Neural cell (in vitro differentiated cells): ENCODE results near the gene STIM1.

Experiments
- EP300 ChIP-seq: fragments of 450-650 bp; conservative IDR thresholded peaks from 2 replicates; pipeline ENCODE4 v1.6.1; 2014; ENCODE audit warnings: antibody characterized with exemption, mild to moderate bottlenecking, moderate library complexity; ENCODE audit not compliant: poor library complexity, severe bottlenecking
- RAD21 ChIP-seq: fragments of 450-650 bp; conservative IDR thresholded peaks from 2 replicates; pipeline ENCODE4 v1.6.1; 2014; ENCODE audit warnings: antibody characterized with exemption, mild to moderate bottlenecking, moderate library complexity
- SMC3 ChIP-seq: fragments of 450-650 bp; conservative IDR thresholded peaks from 2 replicates; pipeline ENCODE4 v1.6.1; 2014; ENCODE audit warnings: antibody characterized with exemption, mild to moderate bottlenecking, moderate library complexity; ENCODE audit not compliant: poor library complexity
- TF ChIP-seq, protein P1 (sequence below): fragments of 450-650 bp; IDR thresholded peaks from 2 replicates; pipeline ENCODE4 v1.5.1; 2014; ENCODE audit warnings: antibody characterized with exemption, mild to moderate bottlenecking, moderate library complexity; ENCODE audit not compliant: poor library complexity, severe bottlenecking

DNA sequence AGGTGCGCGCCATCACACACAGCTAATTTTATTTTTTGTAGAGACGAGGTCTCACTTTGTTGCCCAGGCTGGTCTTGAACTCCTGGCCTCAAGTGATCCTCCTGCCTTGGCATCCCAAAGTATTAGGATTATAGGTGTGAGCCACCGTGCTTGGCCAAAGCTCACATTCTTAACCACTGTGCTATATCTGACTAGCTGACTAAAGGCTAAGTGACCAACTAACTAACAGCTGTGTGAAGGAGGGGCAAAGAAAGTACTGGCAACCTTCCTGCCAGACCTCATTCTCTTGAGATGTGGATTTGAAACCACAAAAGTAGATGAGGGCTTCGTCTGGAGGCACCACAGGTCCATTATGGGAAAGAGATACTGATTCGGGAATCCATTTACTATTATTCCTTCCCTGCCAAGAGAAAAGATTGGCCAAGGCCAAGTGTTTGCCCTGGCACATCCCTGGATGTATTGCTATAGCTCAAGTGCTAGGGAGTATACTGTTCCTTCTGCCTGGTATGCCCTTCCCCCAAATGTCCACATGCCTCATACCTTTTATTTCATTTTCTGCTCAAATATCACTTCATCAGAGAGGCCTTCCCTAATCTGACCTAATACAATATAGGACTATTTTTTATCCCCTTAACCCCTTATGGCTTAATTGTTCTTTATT lies 186.4 kb downstream of the STIM1 start:
- TF ChIP-seq EP300 (no peak), RAD21 (no peak), SMC3 (no peak)
- TF ChIP-seq, protein P1, sequence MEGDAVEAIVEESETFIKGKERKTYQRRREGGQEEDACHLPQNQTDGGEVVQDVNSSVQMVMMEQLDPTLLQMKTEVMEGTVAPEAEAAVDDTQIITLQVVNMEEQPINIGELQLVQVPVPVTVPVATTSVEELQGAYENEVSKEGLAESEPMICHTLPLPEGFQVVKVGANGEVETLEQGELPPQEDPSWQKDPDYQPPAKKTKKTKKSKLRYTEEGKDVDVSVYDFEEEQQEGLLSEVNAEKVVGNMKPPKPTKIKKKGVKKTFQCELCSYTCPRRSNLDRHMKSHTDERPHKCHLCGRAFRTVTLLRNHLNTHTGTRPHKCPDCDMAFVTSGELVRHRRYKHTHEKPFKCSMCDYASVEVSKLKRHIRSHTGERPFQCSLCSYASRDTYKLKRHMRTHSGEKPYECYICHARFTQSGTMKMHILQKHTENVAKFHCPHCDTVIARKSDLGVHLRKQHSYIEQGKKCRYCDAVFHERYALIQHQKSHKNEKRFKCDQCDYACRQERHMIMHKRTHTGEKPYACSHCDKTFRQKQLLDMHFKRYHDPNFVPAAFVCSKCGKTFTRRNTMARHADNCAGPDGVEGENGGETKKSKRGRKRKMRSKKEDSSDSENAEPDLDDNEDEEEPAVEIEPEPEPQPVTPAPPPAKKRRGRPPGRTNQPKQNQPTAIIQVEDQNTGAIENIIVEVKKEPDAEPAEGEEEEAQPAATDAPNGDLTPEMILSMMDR, result no peak
